Panc1 (cell line): ENCODE measurements around the gene ADGRB3.

Experiments used
- CTCF ChIP-seq: fragments of 450-650 bp; IDR thresholded peaks from 2 replicates; pipeline ENCODE4 v1.5.1; 2017; ENCODE audit warnings: mild to moderate bottlenecking
- POLR2AphosphoS5 ChIP-seq: IDR thresholded peaks from 2 replicates; pipeline ENCODE4 v1.6.1; 2012; ENCODE audit warnings: mild to moderate bottlenecking, low read depth, low read length, moderate library complexity
- REST ChIP-seq, 2 experiments: IDR thresholded peaks; 2 replicates each; pipeline ENCODE4 v1.6.1; 2011 to 2012; ENCODE audit warnings: low read depth in 2 of 2, control low read depth in 1 of 2, low read length in 1 of 2, mild to moderate bottlenecking in 1 of 2, moderate library complexity in 1 of 2; ENCODE audit not compliant: insufficient read depth in 1 of 2
- SIN3A ChIP-seq: IDR thresholded peaks from 2 replicates; pipeline ENCODE4 v1.6.1; 2012; ENCODE audit warnings: low read depth, mild to moderate bottlenecking, low read length, moderate library complexity, borderline replicate concordance; ENCODE audit not compliant: insufficient read depth

- TF ChIP-seq REST (IDR thresholded peaks at IDR 0.05; ENCODE audit: insufficient read depth in 1 of 2, low read depth in 2 of 2, low read length in 1 of 2): no peak
- no peak for TF ChIP-seq CTCF
- TF ChIP-seq POLR2AphosphoS5: no peak
- no peak for TF ChIP-seq SIN3A
These were observed 102.0 kb downstream of the ADGRB3 start for GRCh38 chr6:68737061-68737460.
